ENCODE data around the gene ZNF771. TPM values are rescaled to one million over a fixed set of nuclear protein-coding genes. Genes with fewer than 3 reads are reported as not detected.

ZNF771 gene
- 27.7 and 33.6 TPM in 2 replicates for total RNA-seq
- polyA plus RNA-seq (2012): 11.2 TPM

DNA sequence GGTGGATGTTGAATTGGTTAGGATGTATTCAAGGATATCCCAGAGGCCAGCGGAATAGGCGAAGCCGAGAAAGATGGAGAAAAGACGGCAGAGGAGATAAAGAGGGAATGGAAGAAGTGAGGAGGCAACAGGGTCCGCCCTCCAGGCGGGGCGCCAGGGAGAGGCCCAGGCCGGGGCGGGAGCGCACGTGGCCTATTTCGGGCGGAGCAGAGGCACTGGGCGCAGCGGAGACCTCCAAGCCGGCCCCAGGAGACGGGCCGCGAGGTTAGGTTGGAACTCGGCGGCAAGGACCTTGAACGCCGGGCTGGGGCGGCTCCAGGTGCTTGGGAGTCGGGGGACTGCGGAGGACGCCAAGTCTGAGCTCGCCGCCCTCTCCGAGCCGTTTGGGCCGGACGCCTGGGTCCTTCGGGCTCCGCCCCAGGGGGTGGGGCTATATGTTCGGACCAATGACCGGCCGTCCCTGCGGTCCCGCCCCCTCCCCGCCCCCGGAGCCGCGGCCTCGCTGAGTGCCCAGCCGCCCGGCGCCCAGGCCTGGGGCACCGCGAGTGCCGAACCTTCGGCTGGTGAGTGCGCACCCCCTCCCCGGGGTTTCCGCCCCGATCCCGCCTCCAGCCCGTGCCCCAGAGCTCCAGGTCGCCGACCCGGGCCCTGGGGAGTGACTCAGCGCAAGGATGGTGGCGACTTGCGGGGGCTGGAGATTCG, at the start of gene ZNF771:
ZNF771 (plus strand) TSS at position 505 of the 702 bp plus-strand sequence. CDS start 448 bp downstream, outside the sequence.
- peak; percentile 92 for DNase-seq (ENCODE audit: low read depth)

DNA sequence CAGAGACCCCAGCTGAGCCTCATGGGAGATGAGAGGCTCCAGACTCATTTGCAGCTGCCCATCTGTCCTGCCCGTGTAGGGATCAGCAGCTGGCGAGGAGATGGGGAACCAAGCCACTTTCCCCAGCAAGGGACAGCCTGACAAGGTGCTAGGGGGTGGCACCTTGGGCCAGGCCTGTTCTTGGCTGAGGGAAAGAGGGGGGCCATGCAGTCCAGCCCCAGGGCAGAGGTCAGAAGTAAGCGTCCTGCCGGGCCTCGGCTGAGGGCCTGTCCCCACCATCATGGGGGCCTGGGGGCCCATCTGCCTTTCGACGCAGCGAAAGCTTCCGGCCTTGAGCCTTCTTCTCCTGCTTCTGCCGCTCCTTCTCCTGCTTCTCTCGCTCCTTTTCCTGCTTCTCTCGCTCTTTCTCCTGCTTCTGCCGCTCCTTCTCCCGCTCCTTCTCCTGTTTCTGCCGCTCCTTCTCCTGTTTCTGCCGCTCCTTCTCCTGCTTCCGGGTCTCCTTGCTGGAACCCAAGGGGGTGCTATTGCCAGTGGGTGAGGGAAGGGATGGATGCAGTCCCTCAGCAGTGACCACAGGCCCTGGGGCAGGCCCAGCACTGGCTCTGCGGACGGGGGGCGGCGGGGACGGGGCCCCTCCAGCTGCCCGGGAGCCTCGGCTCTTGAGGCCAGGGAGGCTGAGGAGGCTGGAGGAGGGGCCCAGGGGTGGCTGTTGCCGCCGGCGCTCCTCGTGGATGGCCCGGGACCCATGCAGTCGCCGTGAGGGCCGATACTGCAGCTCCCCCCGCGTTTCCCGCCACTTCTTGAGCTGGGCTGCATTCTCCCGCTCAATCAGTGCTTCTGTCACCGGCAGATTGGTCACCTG, 49.5 kb upstream of the ZNF771 start:
- DNase-seq (ENCODE audit: low read depth): no peak

DNA sequence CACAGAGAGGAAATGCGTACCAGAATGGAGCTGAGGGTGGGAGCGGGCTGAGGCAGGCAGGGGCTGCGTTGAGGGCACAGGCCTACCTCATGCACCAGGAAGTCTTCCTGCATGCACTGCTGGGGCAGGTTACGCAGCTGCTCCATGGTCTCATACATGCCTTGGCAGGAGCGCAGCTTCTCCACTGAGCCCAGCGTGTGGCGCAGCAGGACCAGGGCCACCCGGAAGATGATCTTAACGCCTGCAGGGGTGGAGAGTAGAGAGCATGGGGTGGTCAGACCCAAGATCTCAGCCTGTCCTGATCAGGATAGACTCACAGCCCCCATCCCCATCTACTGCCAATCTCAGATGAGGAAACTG, 48.8 kb upstream of the ZNF771 start:
- DNase-seq (ENCODE audit: low read depth): no peak

DNA sequence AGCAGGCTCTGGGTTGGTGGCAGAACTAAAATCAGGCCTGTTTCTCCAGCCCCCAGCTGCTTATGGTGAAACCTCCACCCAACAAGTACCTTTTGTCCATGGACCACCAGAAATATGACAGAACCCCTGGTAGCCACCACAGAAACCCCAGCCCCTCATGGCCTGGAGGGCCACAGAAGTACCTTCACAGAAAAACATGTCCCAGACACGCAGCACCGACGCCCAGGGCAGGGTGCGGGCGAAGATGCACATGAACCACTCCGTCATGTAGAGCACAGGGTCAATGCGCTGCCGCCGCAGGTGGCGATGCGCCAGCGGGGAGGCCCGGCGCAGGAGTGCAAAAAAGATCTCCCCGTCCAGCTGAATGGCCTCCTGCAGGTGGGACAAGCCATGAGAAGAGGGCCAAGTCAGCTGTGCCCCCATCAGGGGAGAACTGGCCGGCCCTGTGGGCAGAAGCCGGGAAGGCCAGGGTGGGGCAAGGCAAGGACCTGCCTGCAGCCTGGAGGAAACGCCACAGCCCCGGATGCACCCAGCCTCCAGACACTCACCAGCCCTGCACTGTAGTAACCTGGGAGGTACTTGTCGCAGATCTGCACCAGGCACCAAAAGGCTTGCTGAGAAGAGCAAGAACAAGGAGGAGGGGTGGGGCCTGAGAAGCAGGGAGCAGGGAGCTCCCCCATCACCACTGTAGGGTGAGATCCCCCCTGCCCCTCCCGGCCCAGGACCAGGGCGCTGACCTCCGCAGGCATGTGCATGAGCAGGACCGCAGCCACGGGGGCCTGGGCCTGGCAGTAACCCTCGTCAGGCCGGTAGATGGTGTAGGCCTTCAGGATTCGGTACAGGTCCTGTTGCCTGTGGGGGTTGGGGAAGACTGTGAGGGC, 48.2 kb upstream of the ZNF771 start:
- DNase-seq (ENCODE audit: low read depth): no peak

DNA sequence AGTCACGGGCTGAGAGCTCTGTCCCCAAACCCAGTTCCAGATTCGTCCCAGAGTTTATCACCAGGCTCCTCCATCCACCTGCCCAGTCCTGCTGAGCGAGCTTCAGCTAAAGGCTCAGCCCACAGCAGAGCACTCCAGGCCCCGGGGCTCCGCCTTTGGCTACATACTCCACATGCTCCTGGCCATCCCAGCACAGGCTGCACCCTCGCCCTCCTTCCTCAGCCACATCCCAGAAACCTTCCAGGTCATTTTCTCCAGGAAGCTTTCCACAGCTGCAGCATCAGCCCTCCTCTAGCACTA, 47.6 kb upstream of the ZNF771 start:
- DNase-seq (ENCODE audit: low read depth): no peak

DNA sequence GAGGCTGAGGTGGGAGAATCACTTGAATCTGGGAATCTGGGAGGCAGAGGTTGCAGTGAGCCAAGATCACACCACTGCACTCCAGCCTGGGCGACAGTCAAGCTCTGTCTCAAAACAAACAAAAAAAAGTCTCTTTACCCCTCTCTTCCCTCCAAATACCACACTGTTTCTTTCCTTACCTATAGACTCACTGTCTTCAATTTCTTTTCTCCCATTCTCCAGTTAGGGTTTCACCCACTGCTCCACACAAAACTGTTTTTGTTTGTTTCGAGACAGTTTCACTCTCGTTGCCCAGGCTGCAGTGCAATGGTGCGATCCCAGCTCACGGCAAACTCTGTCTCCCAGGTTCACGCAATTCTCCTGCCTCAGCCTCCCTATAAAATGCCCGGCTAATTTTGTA, 46.2 kb upstream of the ZNF771 start:
- DNase-seq (ENCODE audit: low read depth): no peak

DNA sequence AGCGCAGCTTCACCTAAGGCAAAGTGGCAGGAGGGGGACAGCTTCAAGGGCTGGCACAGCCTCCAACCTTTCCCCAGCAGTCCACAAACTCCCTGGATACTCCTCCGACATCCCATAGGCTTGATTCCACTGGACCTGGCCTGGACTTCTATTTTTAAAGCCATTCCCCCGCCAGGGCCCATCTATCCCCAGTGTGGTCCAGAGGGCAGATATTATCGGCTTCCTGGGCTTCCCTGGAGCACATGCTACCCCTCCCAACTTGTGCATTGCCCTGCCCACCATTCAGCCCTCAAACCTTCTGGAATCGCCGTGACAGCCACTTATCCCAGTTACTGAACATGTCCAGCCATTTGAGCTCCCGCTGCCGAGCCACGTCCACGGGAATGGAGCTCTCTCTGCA, 42.2 kb upstream of the ZNF771 start:
- no peak for DNase-seq (ENCODE audit: low read depth)

DNA sequence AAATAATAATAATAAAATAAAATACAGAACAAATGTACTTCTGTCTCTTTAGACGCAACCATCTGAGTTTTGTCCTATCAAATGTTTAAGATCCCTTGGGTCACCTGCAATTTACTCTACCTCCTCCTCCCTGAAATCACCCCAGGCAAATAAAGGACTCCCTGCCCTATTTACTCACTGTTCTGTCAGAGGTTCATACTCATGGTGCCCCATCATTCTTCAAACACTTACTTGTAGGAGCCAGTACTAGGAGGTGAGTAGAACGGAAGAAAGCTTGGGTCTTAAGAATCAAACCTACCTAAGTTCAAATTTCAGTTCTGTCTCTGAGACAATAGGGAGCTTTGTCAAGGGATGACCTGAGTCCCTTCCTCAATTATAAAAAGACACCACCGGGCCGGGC, 40.9 kb upstream of the ZNF771 start:
- no peak for DNase-seq (ENCODE audit: low read depth)

DNA sequence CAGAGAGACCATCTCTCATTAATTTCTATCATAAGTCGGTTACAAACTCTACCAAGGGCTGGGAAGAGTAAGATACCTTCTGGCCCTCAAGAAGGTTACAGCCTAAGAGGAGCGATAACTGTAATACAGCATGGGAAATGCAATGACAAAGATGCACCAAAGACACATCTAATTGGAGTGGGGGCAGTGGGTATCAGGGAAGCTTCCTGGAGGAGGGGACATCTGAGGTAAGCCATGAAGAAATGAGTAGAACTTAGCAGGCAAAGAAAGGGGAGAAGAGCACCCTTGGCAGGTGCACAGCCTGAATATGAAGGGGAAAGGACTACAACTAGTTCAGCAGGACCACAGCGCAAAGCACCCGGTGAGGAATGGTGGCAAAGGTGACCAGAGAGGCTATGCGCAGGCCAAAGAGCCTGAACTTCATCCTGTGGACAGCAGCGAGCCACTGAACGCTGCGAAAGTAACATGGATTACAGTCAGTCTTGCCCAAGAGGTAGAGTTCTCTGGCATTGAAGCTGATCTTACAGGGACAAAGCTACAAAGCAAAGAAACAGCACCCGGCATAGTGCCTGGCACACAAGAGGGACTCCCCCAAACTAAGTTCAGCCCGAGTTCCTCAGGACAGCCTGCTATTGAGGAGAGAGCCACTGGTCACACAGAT, 39.9 kb upstream of the ZNF771 start:
- no peak for DNase-seq (ENCODE audit: low read depth)

DNA sequence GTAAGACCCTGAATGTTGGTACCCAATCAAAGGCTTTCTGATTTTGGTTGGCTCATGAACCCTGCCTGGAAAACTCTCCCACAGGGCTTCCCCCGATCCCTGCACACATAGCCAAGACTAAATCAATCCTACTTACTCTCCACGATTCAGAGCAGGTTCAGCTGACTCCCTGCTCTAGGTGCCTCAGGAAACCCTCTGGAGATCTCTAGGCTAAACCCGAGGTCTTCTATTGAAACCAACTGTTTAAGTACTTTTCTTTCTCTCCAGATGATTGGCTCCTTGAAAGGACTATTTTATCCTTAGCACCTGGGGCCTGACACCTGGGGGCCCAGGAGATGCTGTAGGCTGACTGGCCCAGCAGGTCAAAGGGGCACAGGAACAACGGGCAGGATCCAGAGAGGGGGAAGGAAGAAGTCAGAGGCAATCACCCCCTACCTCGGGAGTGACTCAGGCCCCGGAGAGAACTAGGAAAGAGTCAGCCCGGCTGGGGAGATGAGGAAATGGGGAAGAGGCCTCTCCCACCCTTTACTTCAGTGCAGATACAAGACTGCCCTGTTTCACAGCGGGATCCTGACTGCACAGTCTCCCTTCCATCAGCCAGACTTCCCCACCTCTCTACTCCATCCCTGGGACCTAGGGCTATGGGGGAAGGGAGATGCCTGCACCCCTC, 39.1 kb upstream of the ZNF771 start:
- DNase-seq (ENCODE audit: low read depth): peak; percentile 11

DNA sequence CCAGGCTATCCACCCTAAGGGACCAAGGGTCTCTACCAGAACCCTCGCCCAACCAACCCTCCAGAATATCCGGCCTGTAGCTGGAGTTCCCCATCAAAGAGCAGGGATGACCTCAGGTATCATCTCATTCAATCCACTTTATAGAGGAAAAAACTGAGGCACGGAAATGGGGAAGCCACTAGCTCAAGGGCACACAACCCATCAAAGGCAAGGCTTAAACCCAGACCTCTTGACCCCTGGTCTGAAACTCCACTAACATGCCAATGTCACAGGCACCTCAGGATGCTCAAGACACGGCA, 38.7 kb upstream of the ZNF771 start:
- no peak for DNase-seq (ENCODE audit: low read depth)

DNA sequence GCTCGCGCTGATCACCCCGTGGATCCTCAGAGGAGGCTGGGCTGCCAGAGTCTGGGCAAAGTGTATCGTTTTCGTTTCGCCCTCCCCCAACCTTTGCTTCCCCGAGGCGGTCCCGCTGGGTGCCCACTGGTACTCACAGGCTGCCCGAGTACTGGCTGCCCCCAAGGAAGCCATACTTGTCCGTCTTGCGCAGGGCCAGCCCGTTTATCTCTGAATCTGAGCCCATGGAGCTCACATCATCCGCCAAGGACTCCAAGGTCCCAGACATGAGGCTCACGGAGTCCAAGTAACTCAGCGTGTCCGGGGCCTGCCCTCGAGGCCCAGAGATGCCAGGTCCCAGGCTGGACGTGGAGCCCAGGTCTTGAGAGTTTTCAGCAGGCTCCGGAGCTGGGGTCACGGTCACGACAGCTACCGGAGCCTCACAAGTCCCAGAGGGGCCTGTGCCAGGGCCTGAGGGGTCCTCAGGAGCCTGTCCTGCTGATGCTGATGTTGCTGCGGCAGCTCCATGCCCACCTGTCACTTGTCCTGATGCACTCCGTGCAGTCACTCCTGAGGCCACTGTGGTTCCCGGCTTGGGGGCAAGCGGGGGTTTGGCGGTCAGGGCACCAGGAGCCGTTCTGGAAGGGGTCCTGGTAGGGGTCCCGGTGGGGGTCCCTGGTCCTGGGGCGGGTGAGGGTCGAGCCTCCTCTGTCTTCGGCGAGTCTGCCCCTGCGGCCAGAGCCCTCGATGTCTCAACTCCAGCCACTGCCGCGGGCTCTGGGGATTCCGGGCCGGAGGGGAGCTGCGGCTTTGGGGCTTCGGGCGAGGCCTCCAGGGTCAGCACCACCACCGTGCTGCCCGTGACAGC, 38.1 kb upstream of the ZNF771 start:
- DNase-seq (ENCODE audit: low read depth): peak; percentile 20

DNA sequence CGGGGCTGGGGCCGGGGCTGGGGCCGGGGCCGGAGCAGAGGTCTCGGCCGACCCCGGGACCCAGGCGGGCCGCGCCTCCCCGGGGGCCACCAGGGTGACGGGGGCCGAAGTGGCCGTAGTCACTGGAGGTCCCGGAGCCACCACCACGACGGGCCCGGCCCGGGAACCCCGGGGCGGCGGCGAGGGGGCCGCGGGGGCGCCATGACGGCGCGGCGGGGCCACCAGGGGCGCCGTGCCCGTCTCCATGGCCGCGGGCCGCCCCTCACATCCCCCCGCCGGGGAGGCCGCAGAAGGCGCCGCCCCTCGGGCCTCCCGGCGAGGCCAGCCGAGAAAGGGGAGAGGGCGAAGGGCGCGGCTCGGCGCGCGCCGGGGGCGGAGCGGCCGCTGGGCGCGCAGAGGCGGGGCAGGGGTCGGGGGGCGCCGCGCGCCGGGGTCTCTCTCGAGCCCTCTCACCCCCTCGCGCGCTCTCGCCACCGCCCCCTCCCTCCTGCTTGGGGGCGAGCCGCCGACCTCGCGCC, 37.4 kb upstream of the ZNF771 start:
- DNase-seq (ENCODE audit: low read depth): no peak

DNA sequence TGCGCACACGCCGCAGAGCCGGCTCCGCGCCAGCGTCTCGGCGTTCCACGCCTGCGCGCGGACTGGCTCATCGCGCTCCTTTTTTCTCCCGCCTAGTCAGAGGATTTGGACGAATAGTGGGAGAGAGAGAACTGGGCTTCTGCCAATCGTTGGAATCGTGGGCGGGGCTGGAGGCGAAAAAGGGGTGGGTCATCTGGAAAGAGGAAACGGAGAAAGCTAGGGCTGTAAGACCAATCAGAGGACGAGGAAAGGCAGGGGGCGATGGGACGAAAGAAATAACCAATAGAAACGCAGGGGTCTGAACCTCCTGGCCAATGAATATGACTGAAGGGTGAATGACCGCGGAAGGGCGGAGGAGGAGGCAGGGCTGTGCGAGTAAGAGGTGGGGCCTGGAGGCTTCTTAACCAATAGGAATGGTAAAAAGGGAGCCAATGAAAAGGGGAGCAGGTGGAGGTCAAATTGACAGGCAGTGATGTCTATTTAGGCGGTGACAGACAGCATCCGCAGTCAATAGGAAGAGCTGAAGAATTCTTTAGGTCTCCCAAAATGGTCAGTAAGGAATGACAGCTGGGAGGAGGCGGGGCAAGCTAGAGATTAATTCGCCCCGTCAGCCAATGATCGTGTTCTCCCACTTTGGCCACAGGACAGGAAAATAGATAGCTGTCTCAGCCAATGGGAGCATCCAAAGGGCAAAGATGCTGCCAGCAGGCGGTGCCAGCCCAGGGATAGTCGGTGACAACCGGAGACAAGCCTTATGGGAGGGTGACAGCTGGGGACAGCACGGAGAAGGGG, 36.8 kb upstream of the ZNF771 start, which contains the start of gene TBC1D10B:
TBC1D10B (minus strand) TSS at position 39 of the 792 bp plus-strand sequence. CDS start 311 bp downstream, outside the sequence.
- peak; percentile 100 for DNase-seq (ENCODE audit: low read depth)

DNA sequence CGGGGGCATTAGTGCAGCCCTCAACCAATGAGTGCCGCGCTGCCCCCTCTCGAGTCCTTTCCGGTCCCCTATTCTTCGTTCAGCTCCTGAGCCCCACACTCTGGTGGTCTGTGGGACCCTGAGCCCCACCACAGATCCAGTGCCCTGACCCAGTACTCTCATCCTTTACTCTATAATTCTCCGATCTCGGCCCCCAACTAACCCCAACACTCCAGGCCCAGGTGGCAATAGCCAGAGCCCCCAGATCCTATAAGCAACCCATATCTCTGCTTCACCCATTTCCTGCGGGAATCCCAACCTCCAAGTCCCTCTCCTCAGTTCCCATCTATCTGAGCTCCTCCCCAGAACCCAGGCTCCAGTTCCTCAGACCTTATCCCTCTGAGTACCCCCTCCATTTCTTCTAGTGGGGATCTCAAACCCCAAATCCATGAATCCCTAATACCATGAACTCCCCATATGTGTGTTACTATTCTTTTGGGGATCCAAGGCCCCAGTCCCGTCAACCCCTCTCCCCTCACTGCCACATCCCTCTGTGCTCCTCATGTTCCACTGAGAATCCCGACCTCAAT, 36.1 kb upstream of the ZNF771 start:
- DNase-seq (ENCODE audit: low read depth): no peak

DNA sequence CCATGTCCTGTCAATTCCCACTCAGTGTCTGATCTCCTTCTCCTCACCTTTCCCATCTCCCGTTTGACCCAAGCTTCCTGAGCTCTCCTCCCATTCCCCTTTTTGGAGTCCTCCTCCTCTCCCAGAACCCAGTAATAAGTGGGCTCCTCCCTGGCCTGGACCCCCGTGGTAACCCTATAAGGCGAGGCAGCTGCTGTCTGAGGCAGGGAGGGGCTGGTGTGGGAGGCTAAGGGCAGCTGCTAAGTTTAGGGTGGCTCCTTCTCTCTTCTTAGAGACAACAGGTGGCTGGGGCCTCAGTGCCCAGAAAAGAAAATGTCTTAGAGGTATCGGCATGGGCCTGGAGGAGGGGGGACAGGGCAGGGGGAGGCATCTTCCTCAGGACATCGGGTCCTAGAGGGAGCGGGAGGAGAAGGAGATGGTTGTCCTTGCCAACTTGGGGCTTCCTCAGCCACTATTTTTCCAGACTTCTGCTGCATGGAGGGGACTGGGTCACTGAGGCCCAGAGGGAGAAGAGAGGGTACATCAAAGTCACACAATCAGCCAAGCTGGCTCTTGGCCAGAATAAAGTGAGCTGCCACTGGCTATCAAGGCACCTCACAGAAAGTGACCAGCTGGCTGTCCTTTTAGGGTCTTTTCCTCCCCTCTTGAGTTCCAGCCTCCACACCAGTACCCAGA, 35.2 kb upstream of the ZNF771 start:
- peak; percentile 98 for DNase-seq (ENCODE audit: low read depth)

DNA sequence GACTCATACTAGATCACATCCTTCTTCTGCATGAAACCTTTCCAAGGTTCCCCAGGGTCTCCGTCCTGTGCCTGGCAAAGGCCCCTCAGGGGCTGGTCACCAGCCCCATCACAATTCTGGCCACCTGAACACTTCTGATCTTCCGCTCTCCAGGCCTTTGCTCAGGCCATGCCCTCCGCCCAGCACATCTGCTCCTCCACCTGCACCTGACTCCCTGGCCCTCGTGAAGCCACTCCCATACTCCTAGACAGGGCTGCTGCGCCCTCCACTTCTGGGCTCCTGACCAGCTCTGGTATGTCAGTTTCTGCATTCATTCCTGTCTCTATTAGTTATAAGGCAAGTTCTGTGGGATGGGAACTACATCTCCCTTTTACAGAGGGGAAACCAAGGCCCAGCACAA, 34.7 kb upstream of the ZNF771 start:
- DNase-seq (ENCODE audit: low read depth): peak; percentile 61

DNA sequence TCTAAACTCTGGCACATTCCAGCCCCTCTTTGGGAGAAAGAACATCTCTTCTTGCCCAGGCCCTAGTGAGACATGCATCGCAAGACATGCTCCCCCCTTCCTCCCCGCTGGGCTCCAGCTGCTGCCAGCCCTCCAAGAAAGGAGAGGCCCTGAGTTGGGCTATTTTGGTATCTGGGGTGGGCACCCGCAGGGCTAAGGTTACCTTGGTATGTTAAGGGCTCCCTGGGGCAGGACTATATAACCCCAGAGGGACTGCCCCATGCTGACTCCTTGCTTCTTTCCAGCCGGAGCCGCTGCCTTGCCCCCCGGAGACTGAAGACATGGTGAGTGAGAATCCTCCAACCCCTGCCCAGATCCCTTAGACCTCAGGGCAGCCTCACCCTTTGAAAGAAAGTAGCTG, 32.9 kb upstream of the ZNF771 start, which contains the start of gene MYL11:
MYL11 (plus strand) TSS at position 265 of the 400 bp plus-strand sequence; CDS start at position 321, 56 bp downstream.
- DNase-seq (ENCODE audit: low read depth): peak; percentile 97

Data from myocyte (in vitro differentiated cells).